Gastroesophageal sphincter (tissue), 3 donors: Measurements from ENCODE around the gene TBC1D25.

Experiments used
- EP300 ChIP-seq: sonication (generic); formaldehyde crosslinking; IDR thresholded peaks from one replicate; pipeline ENCODE4 v1.6.1; 2017; ENCODE audit warnings: antibody characterized with exemption, mild to moderate bottlenecking
- POLR2A ChIP-seq, 2 donors: fragments of 450-650 bp; IDR thresholded peaks; one replicate each; pipeline ENCODE4 v1.6.1; 2017; ENCODE audit warnings: antibody characterized with exemption in 2 of 2, mild to moderate bottlenecking in 2 of 2, moderate library complexity in 1 of 2
- POLR2AphosphoS5 ChIP-seq: sonication (generic); formaldehyde crosslinking; IDR thresholded peaks from one replicate; pipeline ENCODE4 v1.6.1; 2017; ENCODE audit warnings: antibody characterized with exemption
- TF ChIP-seq, protein P1 (sequence below), 4 experiments: fragments of 200-600 bp in 2 of 4; fragments of 450-650 bp in 2 of 4; sonication (generic) in 1 of 4; IDR thresholded peaks; one replicate each; pipeline ENCODE4 v1.5.1; 2017 to 2019; ENCODE audit warnings: antibody characterized with exemption in 4 of 4, mild to moderate bottlenecking in 2 of 4, moderate library complexity in 2 of 4

DNA sequence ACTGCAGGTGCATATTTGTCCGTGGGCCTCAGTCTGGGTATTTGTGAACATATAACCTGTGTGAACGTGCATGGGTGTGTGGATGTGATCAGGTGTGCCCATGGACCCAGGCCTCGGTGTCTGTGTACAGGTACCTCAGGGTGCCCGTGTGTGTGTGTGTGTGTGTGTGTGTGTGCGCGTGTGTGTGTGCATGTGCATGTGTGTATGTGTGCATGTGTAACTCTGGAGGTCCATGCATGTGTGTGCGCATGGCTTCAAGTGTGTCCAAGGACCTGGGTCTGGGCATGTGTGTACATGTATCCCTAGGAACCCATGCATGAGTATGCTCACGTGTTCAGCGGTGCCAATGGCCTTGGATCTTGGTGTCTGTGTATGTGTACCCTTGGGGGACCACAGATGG, 47.7 kb upstream of the TBC1D25 start:
- TF ChIP-seq POLR2AphosphoS5 = no peak
- no peak for TF ChIP-seq POLR2A (IDR thresholded peaks at IDR 0.05)
- TF ChIP-seq, protein P1, sequence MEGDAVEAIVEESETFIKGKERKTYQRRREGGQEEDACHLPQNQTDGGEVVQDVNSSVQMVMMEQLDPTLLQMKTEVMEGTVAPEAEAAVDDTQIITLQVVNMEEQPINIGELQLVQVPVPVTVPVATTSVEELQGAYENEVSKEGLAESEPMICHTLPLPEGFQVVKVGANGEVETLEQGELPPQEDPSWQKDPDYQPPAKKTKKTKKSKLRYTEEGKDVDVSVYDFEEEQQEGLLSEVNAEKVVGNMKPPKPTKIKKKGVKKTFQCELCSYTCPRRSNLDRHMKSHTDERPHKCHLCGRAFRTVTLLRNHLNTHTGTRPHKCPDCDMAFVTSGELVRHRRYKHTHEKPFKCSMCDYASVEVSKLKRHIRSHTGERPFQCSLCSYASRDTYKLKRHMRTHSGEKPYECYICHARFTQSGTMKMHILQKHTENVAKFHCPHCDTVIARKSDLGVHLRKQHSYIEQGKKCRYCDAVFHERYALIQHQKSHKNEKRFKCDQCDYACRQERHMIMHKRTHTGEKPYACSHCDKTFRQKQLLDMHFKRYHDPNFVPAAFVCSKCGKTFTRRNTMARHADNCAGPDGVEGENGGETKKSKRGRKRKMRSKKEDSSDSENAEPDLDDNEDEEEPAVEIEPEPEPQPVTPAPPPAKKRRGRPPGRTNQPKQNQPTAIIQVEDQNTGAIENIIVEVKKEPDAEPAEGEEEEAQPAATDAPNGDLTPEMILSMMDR (IDR thresholded peaks at IDR 0.05) = no peak
- TF ChIP-seq EP300 = no peak
